Effector memory CD4-positive, alpha-beta T cell (primary cell): Measurements from ENCODE around the gene S100A16.

Experiments used
- DNase-seq, 3 donors: peaks; one replicate each; pipeline ENCODE4 v3.0.0-alpha.2; 2020
- H3K27ac ChIP-seq: 2 replicates; pipeline ENCODE4 v1.7.0; 2013; ENCODE audit warnings: mild to moderate bottlenecking, low read length, moderate library complexity; ENCODE audit not compliant: insufficient read depth, poor library complexity, severe bottlenecking
- H3K27me3 ChIP-seq: replicated peaks from 2 replicates; pipeline ENCODE4 v1.7.0; 2013; ENCODE audit warnings: mild to moderate bottlenecking, low read length; ENCODE audit not compliant: insufficient read depth, control insufficient read depth, poor library complexity, severe bottlenecking
- H3K36me3 ChIP-seq: 2 replicates; pipeline ENCODE4 v1.7.0; 2013; ENCODE audit warnings: mild to moderate bottlenecking, low read length, moderate library complexity; ENCODE audit not compliant: control insufficient read depth, insufficient read depth
- H3K4me1 ChIP-seq: 2 replicates; pipeline ENCODE4 v1.7.0; 2013; ENCODE audit warnings: low read length, mild to moderate bottlenecking; ENCODE audit not compliant: control insufficient read depth, insufficient read depth, poor library complexity, severe bottlenecking
- H3K4me3 ChIP-seq: 2 replicates; pipeline ENCODE4 v1.7.0; 2013; ENCODE audit warnings: low read length, low read depth, mild to moderate bottlenecking; ENCODE audit not compliant: insufficient read depth, poor library complexity, severe bottlenecking
- H3K9me3 ChIP-seq: 2 replicates; pipeline ENCODE4 v1.7.0; 2013; ENCODE audit warnings: mild to moderate bottlenecking, low read length, moderate library complexity; ENCODE audit not compliant: control insufficient read depth
- total RNA-seq, 3 donors: gene quantifications; one replicate each; lab custom pipeline; 2026; lab: John Stamatoyannopoulos, UW

Gene S100A16, protein sequence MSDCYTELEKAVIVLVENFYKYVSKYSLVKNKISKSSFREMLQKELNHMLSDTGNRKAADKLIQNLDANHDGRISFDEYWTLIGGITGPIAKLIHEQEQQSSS
- 0 reads per million in 3 donors for total RNA-seq

DNA sequence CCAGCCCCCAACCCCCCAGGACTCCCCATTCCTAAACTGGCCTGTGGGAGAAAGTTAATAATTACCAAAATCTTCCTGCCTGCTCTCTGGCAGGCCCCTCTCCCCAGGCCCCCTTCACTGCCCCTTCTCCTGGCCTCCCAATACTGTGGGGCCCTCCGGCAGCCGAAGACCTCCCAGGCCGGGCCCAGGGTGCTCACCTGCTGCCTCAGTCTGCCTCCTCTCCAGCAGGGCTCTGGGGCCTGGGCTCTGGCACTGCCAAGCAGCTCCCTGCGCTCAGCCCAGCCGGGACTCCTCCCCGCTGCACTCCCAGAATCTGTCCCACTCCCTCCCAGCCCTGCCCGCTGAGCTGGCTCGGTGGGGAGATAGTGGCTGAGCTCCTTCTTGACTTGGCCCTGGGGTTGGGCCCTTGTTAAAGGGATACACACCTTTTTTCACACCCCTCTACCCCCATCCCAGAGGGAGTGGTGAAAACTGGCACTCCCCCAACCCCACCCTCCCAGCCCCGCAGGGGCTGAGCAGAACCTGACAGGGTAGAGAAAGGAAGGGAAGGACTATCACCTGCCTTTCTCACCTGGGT lies at the start of gene S100A16:
S100A16 (minus strand) TSS at position 383 of the 577 bp plus-strand sequence. CDS start 4,986 bp downstream, outside the sequence.
- Histone ChIP-seq H3K27me3 (no peaks in the 10 kb centered on the region), H3K4me1 (no peaks in the 10 kb centered on the region), H3K9me3 (no peaks in the 10 kb centered on the region), H3K27ac (no peak within 1 kb of the TSS), H3K4me3 (no peak within 1 kb of the TSS), H3K36me3 (no peaks in the 10 kb centered on the region)
- no peak for DNase-seq

DNA sequence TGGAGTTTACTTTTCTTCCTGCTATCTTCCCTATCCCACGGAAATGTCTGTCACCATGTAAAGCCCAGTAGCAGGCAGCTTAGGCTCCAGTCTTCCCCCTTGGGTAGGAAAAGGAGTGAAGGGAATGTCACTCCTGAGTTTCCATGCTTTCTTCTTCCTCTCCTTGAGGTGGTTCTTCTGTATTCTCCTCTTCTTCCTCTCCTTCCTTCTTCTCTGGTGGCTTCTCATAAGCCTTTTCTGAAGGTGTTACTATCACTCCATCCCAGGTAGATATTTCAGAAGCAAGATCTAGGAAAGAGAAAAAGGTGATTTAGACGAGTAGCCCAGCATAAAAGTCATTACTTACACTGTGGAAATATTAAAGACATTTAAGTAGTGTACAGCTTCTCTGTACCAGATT lies 49.3 kb upstream of the S100A16 start:
- peaks cover 11% of the 10 kb centered on the region for H3K4me1 ChIP-seq
- H3K36me3 ChIP-seq, result peaks cover 63% of the 10 kb centered on the region
- no peak overlapping the region for H3K4me3 ChIP-seq
- no peaks in the 10 kb centered on the region for H3K27me3 ChIP-seq
- no peaks in the 10 kb centered on the region for H3K9me3 ChIP-seq
- H3K27ac ChIP-seq, result no peak overlapping the region
- no peak for DNase-seq

DNA sequence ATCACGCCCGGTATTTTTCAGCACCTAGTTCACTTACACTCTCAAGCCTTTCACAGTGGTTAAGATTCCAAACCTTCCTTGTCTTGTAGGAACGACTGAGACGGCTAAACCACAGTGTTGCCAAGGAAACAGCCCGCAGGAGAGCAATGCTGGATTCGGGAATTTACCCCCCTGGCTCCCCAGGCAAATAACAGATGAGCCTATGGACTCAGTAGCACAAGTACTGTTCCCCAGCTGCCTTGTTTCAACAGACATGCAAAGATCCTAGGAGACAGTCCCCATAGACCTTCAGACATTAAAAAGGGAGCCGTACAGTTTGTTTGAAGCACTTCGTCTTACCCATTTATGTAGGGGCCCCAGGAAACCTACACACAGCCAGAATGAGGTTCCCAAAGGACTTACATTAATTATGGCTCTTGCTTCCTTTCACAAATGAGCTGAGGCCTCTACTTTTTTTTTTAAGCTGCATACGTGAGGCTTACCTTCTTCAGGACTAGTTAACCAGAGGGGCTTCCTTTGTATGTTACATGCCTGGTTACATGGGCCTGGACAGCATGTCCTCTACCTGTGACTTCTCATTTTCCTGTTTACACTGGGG lies 48.3 kb upstream of the S100A16 start:
- Histone ChIP-seq H3K27me3 (no peaks in the 10 kb centered on the region), H3K36me3 (peaks cover 52% of the 10 kb centered on the region), H3K4me3 (no peak overlapping the region), H3K4me1 (peaks cover 11% of the 10 kb centered on the region), H3K9me3 (no peaks in the 10 kb centered on the region), H3K27ac (no peak overlapping the region)
- DNase-seq, result no peak

DNA sequence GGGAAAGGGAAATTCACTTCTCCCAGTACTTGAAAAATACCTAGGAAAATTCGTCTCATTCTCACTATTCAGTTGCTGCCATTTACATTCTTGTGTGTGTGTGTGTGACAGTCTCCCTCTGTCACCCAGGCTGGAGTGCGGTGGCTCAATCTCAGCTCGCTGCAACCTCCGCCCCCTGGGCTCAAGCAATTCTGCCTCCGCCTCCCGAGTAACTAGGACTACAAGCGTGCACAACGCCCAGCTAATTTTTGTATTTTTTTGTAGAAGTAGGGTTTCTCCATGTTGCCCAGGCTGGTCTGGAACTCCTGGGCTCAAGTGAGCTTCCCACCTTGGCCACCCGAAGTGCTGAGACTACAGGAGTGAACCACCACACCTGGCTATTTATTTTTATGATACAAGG lies 46.7 kb upstream of the S100A16 start:
- peak overlapping the region; percentile 93 for H3K4me3 ChIP-seq

DNA sequence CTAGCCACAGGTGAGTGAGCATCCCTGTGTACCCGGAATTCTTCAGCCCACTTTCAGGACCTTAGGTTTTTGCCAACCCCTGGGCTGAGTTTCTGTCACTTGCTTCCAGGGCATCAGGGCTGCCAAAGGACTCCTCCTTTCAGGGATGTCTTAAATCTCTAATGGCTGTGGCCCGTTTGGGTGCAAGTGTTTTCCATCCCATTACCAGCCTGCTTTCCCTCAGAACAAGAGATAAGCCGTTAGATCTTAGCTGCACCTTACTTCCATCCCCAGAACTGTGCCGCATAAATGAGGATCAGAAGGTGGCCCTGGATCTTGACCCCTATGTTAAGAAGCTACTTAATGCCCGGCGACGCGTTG lies 46.2 kb upstream of the S100A16 start:
- H3K9me3 ChIP-seq, result no peaks in the 10 kb centered on the region
- H3K36me3 ChIP-seq, result peaks cover 32% of the 10 kb centered on the region
- peaks cover 11% of the 10 kb centered on the region for H3K4me1 ChIP-seq
- peak overlapping the region; percentile 87 for H3K27ac ChIP-seq
- H3K27me3 ChIP-seq, result no peaks in the 10 kb centered on the region
- H3K4me3 ChIP-seq, result peak overlapping the region; percentile 93
- DNase-seq, result no peak

More for the DNA sequence above, 46.7 kb upstream of the S100A16 start:
- no peaks in the 10 kb centered on the region for H3K27me3 ChIP-seq
- peaks cover 11% of the 10 kb centered on the region for H3K4me1 ChIP-seq
- no peak for DNase-seq
- H3K9me3 ChIP-seq, result no peaks in the 10 kb centered on the region
- H3K27ac ChIP-seq, result peak overlapping the region; percentile 5
- H3K36me3 ChIP-seq, result peaks cover 37% of the 10 kb centered on the region

DNA sequence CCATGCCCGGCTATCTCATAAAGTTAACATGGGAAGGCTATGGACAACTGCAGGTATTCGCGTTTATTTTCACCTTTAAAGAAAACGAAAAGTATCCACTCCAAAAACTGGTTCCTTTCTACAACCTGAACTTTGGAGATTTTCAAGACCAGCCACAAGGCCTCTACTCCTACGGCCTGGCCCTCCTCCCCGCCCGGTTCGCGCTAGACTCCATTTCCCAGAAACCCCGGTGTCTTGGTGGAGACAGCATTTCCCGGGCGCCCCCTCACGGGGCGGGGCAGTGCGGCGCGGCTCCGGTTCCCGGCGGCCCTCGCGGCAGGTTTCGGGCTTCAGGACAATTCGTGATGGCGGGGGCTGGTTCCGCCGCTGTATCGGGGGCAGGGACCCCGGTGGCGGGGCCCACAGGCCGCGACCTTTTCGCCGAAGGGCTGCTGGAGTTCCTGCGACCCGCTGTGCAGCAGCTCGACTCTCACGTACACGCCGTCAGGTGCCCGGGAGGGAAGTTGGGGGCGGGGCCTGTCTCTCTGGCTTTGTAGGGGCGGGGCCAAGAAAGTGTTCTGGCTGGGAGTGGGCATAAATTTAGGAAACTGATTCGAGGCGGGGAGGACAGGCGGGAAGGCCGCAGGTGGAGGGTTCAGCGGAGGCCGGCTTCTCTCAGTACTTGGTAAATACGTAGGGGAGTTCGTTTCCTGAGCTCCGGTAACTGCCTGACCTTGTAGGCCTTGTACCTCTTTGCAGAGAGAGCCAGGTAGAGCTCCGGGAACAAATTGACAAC lies 45.6 kb upstream of the S100A16 start, which contains the start of gene SNAPIN:
SNAPIN (plus strand) TSS at position 304 of the 775 bp plus-strand sequence; CDS start at position 345, 41 bp downstream.
- Histone ChIP-seq H3K4me3 (peak within 1 kb of the TSS; percentile 93), H3K36me3 (peaks cover 26% of the 10 kb centered on the region), H3K9me3 (no peaks in the 10 kb centered on the region), H3K27ac (peak within 1 kb of the TSS; percentile 87), H3K27me3 (no peaks in the 10 kb centered on the region), H3K4me1 (peaks cover 11% of the 10 kb centered on the region)
- DNase-seq, result peak; percentile 70 to 81 (median 81)

DNA sequence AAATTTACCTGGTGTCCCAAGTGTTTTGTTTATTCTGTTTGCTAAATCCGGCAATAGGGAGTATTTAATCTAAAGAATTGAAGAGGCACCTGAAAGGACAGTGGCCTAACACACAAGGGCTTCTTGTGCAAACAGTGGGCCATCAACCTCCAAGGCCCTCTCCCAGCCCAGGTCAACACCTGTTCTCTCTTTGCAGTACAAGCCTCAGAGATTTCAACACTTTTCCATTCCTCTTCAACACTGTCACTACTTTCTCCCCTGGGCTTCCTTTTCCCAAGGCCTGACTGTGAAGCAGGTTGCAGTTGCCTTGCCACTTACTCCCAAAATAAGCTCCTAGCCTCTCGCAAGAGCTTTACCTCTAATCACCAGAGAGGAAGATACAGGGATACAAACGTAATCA lies 42.4 kb upstream of the S100A16 start:
- DNase-seq, result no peak
- H3K36me3 ChIP-seq, result no peaks in the 10 kb centered on the region
- H3K4me1 ChIP-seq, result peaks cover 11% of the 10 kb centered on the region
- H3K9me3 ChIP-seq, result no peaks in the 10 kb centered on the region
- H3K4me3 ChIP-seq, result no peak overlapping the region
- no peak overlapping the region for H3K27ac ChIP-seq
- no peaks in the 10 kb centered on the region for H3K27me3 ChIP-seq

DNA sequence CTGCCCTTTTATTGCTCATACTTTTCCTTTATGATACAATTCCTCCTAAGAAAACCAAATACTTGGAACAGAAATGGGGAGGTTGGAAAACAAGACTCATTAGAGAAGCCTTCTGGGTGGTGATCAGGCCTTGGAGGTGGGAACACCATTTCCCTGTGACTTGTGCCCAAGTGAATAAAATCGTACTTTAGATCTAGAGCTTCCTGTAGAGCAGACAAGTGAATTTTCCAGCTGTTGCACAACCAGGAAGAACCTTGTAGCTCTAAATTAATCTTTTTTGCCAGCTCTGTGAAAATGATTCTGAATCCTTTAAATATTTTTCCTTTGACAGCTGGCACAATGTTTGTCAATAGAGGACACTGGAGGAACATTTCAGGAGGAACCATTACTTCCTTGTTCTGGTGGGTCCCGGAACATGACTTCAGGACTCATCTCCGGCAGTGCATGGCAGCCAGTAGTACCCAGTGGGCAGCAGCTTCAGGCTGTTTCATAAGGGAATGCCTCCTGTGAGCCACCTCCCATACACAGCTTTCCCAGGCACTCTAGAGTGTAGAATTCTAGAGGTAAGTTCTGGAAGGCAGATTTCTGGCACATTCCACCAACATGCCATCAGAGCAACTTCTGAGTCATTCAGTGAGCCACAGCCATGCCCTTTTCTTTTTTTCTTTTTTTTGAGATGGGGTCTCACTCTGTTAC lies 40.0 kb upstream of the S100A16 start:
- Histone ChIP-seq H3K4me3 (no peak overlapping the region), H3K27me3 (no peaks in the 10 kb centered on the region), H3K27ac (no peak overlapping the region), H3K9me3 (no peaks in the 10 kb centered on the region), H3K4me1 (peaks cover 4% of the 10 kb centered on the region), H3K36me3 (no peaks in the 10 kb centered on the region)
- DNase-seq, result no peak

DNA sequence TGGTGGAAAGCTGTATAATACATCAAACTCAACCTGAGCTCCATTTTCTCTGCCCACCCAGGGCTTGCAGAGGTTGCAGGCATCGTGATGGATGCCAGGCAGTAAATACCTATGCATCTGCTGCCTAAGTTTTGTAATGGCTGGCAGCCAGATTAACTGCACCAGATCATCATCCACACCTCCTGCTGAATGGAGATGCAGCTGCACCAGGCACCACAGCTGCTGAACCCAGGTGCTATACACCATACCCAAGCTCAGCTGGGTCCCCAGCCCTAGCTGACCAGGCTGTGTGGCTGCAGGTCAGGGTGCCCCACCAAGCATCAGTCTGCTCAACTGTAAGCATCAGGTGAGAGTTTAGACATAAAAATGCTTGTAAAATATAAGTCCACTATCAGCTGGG lies 38.8 kb upstream of the S100A16 start:
- H3K27me3 ChIP-seq, result no peaks in the 10 kb centered on the region
- DNase-seq, result no peak
- H3K27ac ChIP-seq, result no peak overlapping the region
- peaks cover 7% of the 10 kb centered on the region for H3K36me3 ChIP-seq
- H3K9me3 ChIP-seq, result no peaks in the 10 kb centered on the region
- no peak overlapping the region for H3K4me3 ChIP-seq
- H3K4me1 ChIP-seq, result peaks cover 4% of the 10 kb centered on the region
